CD4-positive, CD25-positive, alpha-beta regulatory T cell (primary cell): ENCODE measurements around the gene SLC19A1. TPM values are rescaled to one million over a fixed set of nuclear protein-coding genes. Genes with fewer than 3 reads are reported as not detected.

Experiments used
- ATAC-seq, 2 donors: fragments of 150-1000 bp; cut with Tn5 transposase; one replicate each; pipeline ENCODE4 v1.10.0; 2021; ENCODE audit warnings: low read depth in 2 of 2, moderate number of reproducible peaks in 2 of 2, moderate library complexity in 1 of 2
- DNase-seq, 3 donors: peaks; one replicate each; pipeline versions ENCODE4 v3.0.0 to v3.0.0-alpha.2; 2012 to 2022; ENCODE audit warnings: mixed read lengths in 1 of 3
- H3K27ac ChIP-seq: one replicate; pipeline ENCODE4 v1.7.0; 2013; ENCODE audit warnings: mild to moderate bottlenecking, low read length; ENCODE audit not compliant: insufficient read depth, poor library complexity, severe bottlenecking
- H3K27me3 ChIP-seq: one replicate; pipeline ENCODE4 v1.7.0; 2013; ENCODE audit warnings: low read length; ENCODE audit not compliant: control insufficient read depth, insufficient read depth
- H3K36me3 ChIP-seq: one replicate; pipeline ENCODE4 v1.7.0; 2013; ENCODE audit warnings: mild to moderate bottlenecking, low read length, moderate library complexity; ENCODE audit not compliant: control insufficient read depth, insufficient read depth
- H3K4me1 ChIP-seq: 2 replicates; pipeline ENCODE4 v1.7.0; 2013; ENCODE audit warnings: mild to moderate bottlenecking, low read length; ENCODE audit not compliant: insufficient read depth, control insufficient read depth, poor library complexity, severe bottlenecking
- H3K4me3 ChIP-seq: one replicate; pipeline ENCODE4 v1.7.0; 2013; ENCODE audit warnings: low read depth, mild to moderate bottlenecking, low read length, moderate library complexity
- H3K9me3 ChIP-seq, 2 experiments: 1 replicate in 1 of 2; 2 replicates in 1 of 2; pipeline ENCODE4 v1.7.0; 2013; ENCODE audit warnings: low read length in 2 of 2, mild to moderate bottlenecking in 1 of 2, moderate library complexity in 1 of 2; ENCODE audit not compliant: control insufficient read depth in 2 of 2
- H3K27ac Mint-ChIP-seq, 3 donors: one replicate each; pipeline ENCODE4 v1.8.0; 2020 to 2022; ENCODE audit warnings: mild to moderate bottlenecking in 3 of 3, mixed read lengths in 3 of 3, moderate library complexity in 2 of 3
- H3K27me3 Mint-ChIP-seq: one replicate; pipeline ENCODE4 v1.8.0; 2022; ENCODE audit warnings: mild to moderate bottlenecking, mixed read lengths
- H3K36me3 Mint-ChIP-seq: one replicate; pipeline ENCODE4 v1.8.0; 2020; ENCODE audit warnings: mixed read lengths
- H3K4me1 Mint-ChIP-seq, 4 donors: one replicate each; pipeline ENCODE4 v1.8.0; 2020 to 2022; ENCODE audit warnings: mixed read lengths in 4 of 4, mild to moderate bottlenecking in 1 of 4
- H3K4me3 Mint-ChIP-seq, 4 donors: one replicate each; pipeline ENCODE4 v1.8.0; 2020 to 2022; ENCODE audit warnings: mild to moderate bottlenecking in 4 of 4, mixed read lengths in 4 of 4, moderate library complexity in 3 of 4
- H3K9me3 Mint-ChIP-seq, 7 donors: one replicate each; pipeline ENCODE4 v1.8.0; 2020 to 2022; ENCODE audit warnings: mixed read lengths in 7 of 7, mild to moderate bottlenecking in 3 of 7, moderate library complexity in 2 of 7
- polyA plus RNA-seq, 4 donors: library from polyadenylated mRNA; unstranded; fragments of 300-500 nt; fragmentation: Illumina TruSeq; gene quantifications; one replicate each; pipeline ENCODE4 v1.2.3, GENCODE V29; 2021
- total RNA-seq: library from RNA; stranded (reverse); gene quantifications from one replicate; pipeline ENCODE4 v1.2.3, GENCODE V29; 2022

SLC19A1 gene
- total and polyA plus RNA-seq, 5 donors from 2014 or later, result 4.7 to 10.8 (median 5.3) TPM

GRCh38 chr21:45545236-45545570, 3.0 kb upstream of the SLC19A1 start:
- H3K4me1 ChIP-seq, result peaks cover 25% of the 10 kb centered on the region
- DNase-seq, result no peak
- peak overlapping the region in 2 of 4 donors; percentile 27 to 53 for H3K4me3 Mint-ChIP-seq

GRCh38 chr21:45544449-45545235, 2.4 kb upstream of the SLC19A1 start:
- Histone ChIP-seq H3K27me3 (no peaks in the 10 kb centered on the region), H3K27ac (no peak overlapping the region), H3K4me1 (peaks cover 20% of the 10 kb centered on the region), H3K9me3 (no peaks in the 10 kb centered on the region), H3K4me3 (no peak overlapping the region), H3K36me3 (no peaks in the 10 kb centered on the region)
- DNase-seq, result no peak
- Mint-ChIP-seq H3K9me3 (no peaks in the 10 kb centered on the region), H3K27me3 (no peaks in the 10 kb centered on the region), H3K36me3 (no peaks in the 10 kb centered on the region), H3K4me1 (peaks cover 4 to 28% (median 15%) of the 10 kb centered on the region in 4 donors), H3K27ac (no peak overlapping the region), H3K4me3 (peak overlapping the region in 3 of 4 donors; percentile 8 to 54 (median 53))
- ATAC-seq, result no peak

More at GRCh38 chr21:45545236-45545570, 3.0 kb upstream of the SLC19A1 start:
- Mint-ChIP-seq H3K9me3 (no peaks in the 10 kb centered on the region), H3K27ac (no peak overlapping the region), H3K4me1 (peaks cover 4 to 28% (median 16%) of the 10 kb centered on the region in 4 donors), H3K27me3 (no peaks in the 10 kb centered on the region), H3K36me3 (no peaks in the 10 kb centered on the region)
- no peak for ATAC-seq
- no peaks in the 10 kb centered on the region for H3K27me3 ChIP-seq
- H3K9me3 ChIP-seq, result no peaks in the 10 kb centered on the region
- no peak overlapping the region for H3K4me3 ChIP-seq
- H3K36me3 ChIP-seq, result no peaks in the 10 kb centered on the region
- H3K27ac ChIP-seq, result no peak overlapping the region

- Mint-ChIP-seq H3K27ac (no peak overlapping the region), H3K4me3 (peak overlapping the region; percentile 54 to 81 (median 66)), H3K27me3 (no peaks in the 10 kb centered on the region), H3K4me1 (peaks cover 4 to 23% (median 12%) of the 10 kb centered on the region in 4 donors), H3K9me3 (no peaks in the 10 kb centered on the region), H3K36me3 (no peaks in the 10 kb centered on the region)
- Histone ChIP-seq H3K9me3 (no peaks in the 10 kb centered on the region), H3K4me1 (peaks cover 20% of the 10 kb centered on the region), H3K27me3 (no peaks in the 10 kb centered on the region), H3K27ac (no peak overlapping the region), H3K4me3 (no peak overlapping the region), H3K36me3 (no peaks in the 10 kb centered on the region)
- ATAC-seq (no peak), DNase-seq (no peak)
Measured at GRCh38 chr21:45543710-45544448, 1.6 kb upstream of the SLC19A1 start.

GRCh38 chr21:45543371-45543709, 1.1 kb upstream of the SLC19A1 start:
- no peak for ATAC-seq
- Mint-ChIP-seq H3K9me3 (no peaks in the 10 kb centered on the region), H3K4me1 (peaks cover 4 to 21% (median 11%) of the 10 kb centered on the region in 4 donors), H3K4me3 (peak overlapping the region in 3 of 4 donors; percentile 64 to 81 (median 68)), H3K27me3 (no peaks in the 10 kb centered on the region), H3K27ac (no peak overlapping the region), H3K36me3 (no peaks in the 10 kb centered on the region)
- H3K27me3 ChIP-seq, result no peaks in the 10 kb centered on the region
- H3K4me1 ChIP-seq, result peaks cover 20% of the 10 kb centered on the region
- H3K36me3 ChIP-seq, result no peaks in the 10 kb centered on the region
- H3K9me3 ChIP-seq, result no peaks in the 10 kb centered on the region
- no peak overlapping the region for H3K27ac ChIP-seq
- DNase-seq, result no peak
- no peak overlapping the region for H3K4me3 ChIP-seq

GRCh38 chr21:45542667-45543370, 579 bp upstream of the SLC19A1 start:
- ATAC-seq, result peak in 1 of 2 donors; percentile 6

GRCh38 chr21:45541221-45542039, 810 bp downstream of the SLC19A1 start:
- DNase-seq (peak; percentile 66 to 87 (median 67)), ATAC-seq (peak; percentile 65 to 73)
- Mint-ChIP-seq H3K36me3 (no peaks in the 10 kb centered on the region), H3K4me1 (peaks cover 0 to 18% (median 7%) of the 10 kb centered on the region in 4 donors), H3K4me3 (peak overlapping the region; percentile 83 to 89 (median 86)), H3K27me3 (no peaks in the 10 kb centered on the region), H3K9me3 (no peaks in the 10 kb centered on the region), H3K27ac (peak overlapping the region in 2 of 3 donors; percentile 73 to 91)
- no peaks in the 10 kb centered on the region for H3K27me3 ChIP-seq
- H3K4me3 ChIP-seq, result no peak overlapping the region
- no peaks in the 10 kb centered on the region for H3K36me3 ChIP-seq
- peak overlapping the region; percentile 66 for H3K27ac ChIP-seq
- peaks cover 20% of the 10 kb centered on the region for H3K4me1 ChIP-seq
- H3K9me3 ChIP-seq, result no peaks in the 10 kb centered on the region

More at GRCh38 chr21:45542667-45543370, 579 bp upstream of the SLC19A1 start:
- H3K4me3 Mint-ChIP-seq, result peak overlapping the region; percentile 33 to 81 (median 56)
- H3K4me1 Mint-ChIP-seq, result peaks cover 4 to 21% (median 9%) of the 10 kb centered on the region in 4 donors
- Histone ChIP-seq H3K9me3 (no peaks in the 10 kb centered on the region), H3K36me3 (no peaks in the 10 kb centered on the region), H3K4me3 (no peak overlapping the region), H3K27ac (peak overlapping the region; percentile 41), H3K4me1 (peaks cover 20% of the 10 kb centered on the region), H3K27me3 (no peaks in the 10 kb centered on the region)
- no peak overlapping the region for H3K27ac Mint-ChIP-seq
- DNase-seq, result no peak
- H3K9me3 Mint-ChIP-seq, result no peaks in the 10 kb centered on the region
- H3K36me3 Mint-ChIP-seq, result no peaks in the 10 kb centered on the region
- H3K27me3 Mint-ChIP-seq, result no peaks in the 10 kb centered on the region

GRCh38 chr21:45540601-45540970, 1.7 kb downstream of the SLC19A1 start:
- peaks cover 20% of the 10 kb centered on the region for H3K4me1 ChIP-seq
- Mint-ChIP-seq H3K27me3 (no peaks in the 10 kb centered on the region), H3K27ac (peak overlapping the region; percentile 11 to 91 (median 73)), H3K9me3 (peaks cover 0 to 2% (median 0%) of the 10 kb centered on the region in 7 donors), H3K4me1 (peaks cover 0 to 21% (median 7%) of the 10 kb centered on the region in 4 donors), H3K4me3 (peak overlapping the region; percentile 83 to 89 (median 86)), H3K36me3 (no peaks in the 10 kb centered on the region)
- DNase-seq (no peak), ATAC-seq (no peak)
- no peaks in the 10 kb centered on the region for H3K9me3 ChIP-seq
- H3K4me3 ChIP-seq, result no peak overlapping the region
- H3K27me3 ChIP-seq, result no peaks in the 10 kb centered on the region
- no peaks in the 10 kb centered on the region for H3K36me3 ChIP-seq
- peak overlapping the region; percentile 66 for H3K27ac ChIP-seq
